ENCODE data around the gene CEP131.

Gene CEP131

DNA sequence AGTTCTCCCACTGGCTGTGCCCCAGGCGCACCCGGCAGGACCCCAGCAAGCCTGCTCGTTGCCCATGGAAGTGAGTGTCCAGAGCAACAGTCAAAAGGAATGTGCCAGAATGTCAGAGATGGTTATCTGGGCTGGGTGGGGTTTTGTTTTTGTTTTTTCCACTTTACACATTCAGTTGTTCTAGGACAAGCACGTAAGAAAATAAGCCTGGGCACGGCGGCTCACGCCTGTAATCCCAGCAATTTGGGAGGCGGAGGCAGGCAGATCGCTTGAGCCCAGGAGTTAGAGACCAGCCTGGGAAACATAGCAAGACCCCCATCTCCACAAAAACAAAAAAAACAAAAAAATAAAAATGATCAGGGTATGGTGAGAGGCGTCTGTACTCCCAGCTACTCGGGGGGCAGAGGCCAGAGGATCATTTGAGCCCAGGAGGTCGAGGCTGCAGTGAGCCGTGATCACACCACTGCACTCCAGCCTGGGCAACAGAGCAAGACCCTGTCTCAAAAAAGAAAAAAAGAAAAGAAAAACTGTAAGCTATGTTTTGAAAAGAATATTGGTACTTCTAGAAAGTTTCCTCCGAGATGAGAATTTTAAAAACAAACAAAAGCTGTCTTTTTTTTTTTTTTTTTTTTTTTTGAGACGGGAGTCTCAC, 24.7 kb upstream of the CEP131 start:
- TF ChIP-seq, protein P1, sequence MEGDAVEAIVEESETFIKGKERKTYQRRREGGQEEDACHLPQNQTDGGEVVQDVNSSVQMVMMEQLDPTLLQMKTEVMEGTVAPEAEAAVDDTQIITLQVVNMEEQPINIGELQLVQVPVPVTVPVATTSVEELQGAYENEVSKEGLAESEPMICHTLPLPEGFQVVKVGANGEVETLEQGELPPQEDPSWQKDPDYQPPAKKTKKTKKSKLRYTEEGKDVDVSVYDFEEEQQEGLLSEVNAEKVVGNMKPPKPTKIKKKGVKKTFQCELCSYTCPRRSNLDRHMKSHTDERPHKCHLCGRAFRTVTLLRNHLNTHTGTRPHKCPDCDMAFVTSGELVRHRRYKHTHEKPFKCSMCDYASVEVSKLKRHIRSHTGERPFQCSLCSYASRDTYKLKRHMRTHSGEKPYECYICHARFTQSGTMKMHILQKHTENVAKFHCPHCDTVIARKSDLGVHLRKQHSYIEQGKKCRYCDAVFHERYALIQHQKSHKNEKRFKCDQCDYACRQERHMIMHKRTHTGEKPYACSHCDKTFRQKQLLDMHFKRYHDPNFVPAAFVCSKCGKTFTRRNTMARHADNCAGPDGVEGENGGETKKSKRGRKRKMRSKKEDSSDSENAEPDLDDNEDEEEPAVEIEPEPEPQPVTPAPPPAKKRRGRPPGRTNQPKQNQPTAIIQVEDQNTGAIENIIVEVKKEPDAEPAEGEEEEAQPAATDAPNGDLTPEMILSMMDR (IDR thresholded peaks at IDR 0.05; ENCODE audit: low read depth, low read length, missing control alignments): no peak
- DNase-seq (ENCODE audit: low read depth): no peak
- H3K4me3 ChIP-seq (ENCODE audit: low read depth, low read length): no peak overlapping the region

DNA sequence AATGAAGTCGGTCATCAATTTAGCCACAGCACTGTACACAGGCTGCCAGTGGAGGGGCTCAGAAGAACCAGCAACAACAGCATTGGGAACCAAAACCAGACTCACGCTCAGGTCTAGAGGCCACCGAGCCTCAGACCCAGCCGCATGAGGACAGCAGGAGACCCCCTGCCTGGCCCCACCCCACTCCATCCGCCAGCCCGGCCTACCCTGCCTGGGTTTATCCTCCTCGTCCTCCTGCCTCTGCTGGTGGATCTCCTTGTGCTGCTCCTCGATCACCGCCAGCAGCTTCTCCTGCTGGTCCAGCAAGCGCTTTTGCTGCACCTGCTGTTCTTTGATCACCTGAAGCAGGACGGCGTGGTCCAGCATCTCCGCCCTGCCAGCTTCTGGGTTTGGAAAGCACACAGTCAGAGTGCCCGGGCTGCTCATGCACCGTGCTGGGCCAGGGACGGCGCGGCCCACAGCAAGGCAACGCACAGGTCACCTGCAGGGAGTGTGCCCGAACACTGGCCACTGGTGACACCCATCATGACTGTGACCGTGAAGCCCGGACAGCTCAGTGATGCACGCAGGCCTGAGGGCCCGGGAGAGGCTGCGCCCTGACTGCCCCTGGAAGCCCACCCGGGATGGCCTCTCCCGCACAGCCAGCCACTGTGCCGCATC, 24.0 kb upstream of the CEP131 start:
- TF ChIP-seq, protein P1 (IDR thresholded peaks at IDR 0.05; ENCODE audit: low read depth, low read length, missing control alignments): no peak
- no peak overlapping the region for H3K4me3 ChIP-seq (ENCODE audit: low read depth, low read length)
- no peak for DNase-seq (ENCODE audit: low read depth)

DNA sequence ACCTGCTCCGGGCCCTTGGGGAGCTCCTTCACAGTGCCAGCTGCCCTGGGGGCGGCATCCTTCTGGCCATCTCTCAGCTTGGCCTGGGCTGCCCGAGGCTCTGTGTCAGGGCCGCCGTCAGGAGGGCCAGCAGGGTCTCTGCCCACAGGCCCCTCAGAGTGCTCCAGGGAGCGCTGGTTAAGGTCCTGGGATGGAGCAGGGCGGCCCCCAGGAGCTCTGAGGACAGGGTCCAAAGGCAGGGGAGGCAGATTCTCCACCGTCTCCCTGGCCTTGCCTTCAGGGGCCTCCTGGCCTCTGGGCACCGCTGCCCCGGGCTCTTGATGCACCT, 23.5 kb upstream of the CEP131 start:
- TF ChIP-seq, protein P1 (IDR thresholded peaks at IDR 0.05; ENCODE audit: low read depth, low read length, missing control alignments): no peak
- DNase-seq (ENCODE audit: low read depth): no peak
- H3K4me3 ChIP-seq (ENCODE audit: low read depth, low read length): no peak overlapping the region

DNA sequence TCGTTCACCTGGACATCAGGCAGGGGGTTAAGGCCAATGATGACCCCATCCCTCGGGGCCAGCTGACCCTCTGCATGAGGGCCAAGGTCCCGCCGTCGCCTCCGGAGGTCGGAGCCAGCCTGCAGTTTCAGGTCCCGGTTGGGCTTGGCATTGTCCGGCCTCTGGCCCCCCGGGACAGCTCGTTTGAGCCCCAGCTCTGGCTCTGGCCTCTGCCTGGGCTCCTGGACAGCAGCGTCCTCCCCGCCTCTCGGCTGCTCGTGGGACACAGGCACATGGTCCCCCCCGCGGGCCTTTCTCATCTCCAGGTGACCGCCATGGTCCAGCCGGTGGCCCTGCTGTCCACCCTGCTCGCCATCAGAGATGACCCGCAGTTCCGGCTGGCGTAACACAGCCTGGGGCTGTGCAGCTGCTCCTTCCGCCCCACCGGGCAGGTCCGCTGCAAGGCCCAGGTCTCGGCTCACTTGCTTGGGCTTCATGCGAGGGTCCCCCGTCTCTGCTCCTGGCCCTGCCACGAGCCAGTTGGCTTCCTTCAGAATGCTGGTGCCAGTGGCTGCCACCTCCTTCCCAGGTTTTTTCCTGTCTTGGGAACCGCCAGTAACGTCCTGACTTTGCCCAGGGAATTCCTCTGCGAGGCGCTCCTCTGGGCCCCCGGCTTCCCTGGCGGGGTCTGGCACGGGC, 23.0 kb upstream of the CEP131 start:
- DNase-seq (ENCODE audit: low read depth): no peak
- TF ChIP-seq, protein P1 (IDR thresholded peaks at IDR 0.05; ENCODE audit: low read depth, low read length, missing control alignments): no peak
- no peak overlapping the region for H3K4me3 ChIP-seq (ENCODE audit: low read depth, low read length)

DNA sequence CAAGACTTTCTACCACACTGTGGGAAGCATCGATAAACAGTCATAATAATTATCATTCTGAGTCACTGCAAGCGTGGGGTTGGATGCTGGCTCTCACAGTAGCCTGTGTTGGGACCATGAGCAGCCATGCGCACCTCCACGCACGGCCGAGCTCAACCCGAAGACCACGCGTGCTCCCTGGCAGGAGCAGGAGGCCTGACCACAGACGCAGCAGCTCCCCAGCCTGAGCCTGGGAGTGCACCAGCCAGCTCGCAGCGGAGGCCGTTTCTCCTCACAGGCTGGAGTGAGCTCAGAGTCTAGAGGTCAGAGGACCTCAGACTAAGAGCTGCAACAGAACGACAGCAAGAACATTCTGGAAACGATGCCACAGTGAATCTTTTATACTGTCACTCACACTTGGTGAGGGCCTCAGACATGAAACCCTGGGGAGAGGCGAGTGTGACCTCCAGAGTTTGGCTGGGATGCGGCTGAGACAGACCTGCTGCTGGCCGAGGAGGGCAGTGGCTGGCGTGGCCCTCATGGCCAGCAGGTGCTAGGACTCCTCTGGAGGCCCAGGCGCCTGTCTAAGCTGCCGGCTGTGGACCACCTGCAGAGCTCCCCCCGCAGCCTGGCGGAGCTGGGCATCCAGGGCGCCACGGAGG, 22.4 kb upstream of the CEP131 start:
- TF ChIP-seq, protein P1 (IDR thresholded peaks at IDR 0.05; ENCODE audit: low read depth, low read length, missing control alignments): no peak
- H3K4me3 ChIP-seq (ENCODE audit: low read depth, low read length): no peak overlapping the region
- no peak for DNase-seq (ENCODE audit: low read depth)

DNA sequence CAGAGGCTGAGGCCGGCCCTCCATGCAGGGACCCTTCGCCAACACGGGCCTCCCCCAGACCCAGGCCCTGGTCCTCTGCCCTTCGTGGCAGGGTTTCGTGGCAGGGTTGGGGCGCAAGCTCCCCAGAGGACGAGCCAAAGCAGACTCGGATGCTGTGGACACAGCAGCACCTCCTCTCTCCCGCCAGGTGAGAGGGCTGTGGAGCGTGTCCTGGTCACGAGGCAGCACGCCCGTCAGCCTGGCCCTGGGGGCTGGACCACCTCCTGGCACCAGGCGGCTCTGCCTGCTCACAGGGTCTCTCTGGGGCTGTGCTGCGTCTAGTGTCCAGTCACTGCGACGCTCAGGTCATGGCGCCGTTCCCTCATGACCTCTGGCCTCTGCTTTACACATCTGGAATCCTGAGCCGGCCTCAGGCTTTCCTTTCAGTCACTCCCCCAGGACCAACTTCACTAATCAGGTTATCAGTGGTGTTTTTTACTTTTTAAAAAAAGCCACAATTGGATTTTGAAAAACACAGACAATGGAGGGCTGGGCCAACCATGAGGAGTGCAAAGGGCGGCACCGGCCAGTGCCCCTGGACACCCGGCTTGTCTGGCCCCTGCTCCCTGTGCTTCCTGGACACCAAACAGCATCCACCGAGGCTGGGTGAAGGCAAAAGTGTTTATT, 21.7 kb upstream of the CEP131 start:
- H3K4me3 ChIP-seq (ENCODE audit: low read depth, low read length): no peak overlapping the region
- DNase-seq (ENCODE audit: low read depth): no peak
- TF ChIP-seq, protein P1 (IDR thresholded peaks at IDR 0.05; ENCODE audit: low read depth, low read length, missing control alignments): no peak

Data from GM12864 (cell line).